Activated B cell treated with CpG ODN at 0.5 μM for 24 hours (primary cell): ENCODE results near the gene ANP32B. TPM values are rescaled to one million over a fixed set of nuclear protein-coding genes. Genes with fewer than 3 reads are reported as not detected.
"Not testable (repeated sequence)": the region's sequence is repeated elsewhere in the genome, so short reads cannot be mapped to it uniquely, and the experiment has no call there.

ENCODE experiments used
- ATAC-seq: fragments of 200-7000 bp; cut with Tn5 transposase; one replicate; pipeline ENCODE4 v1.10.0; 2021; ENCODE audit warnings: low read depth, mild to moderate bottlenecking, moderate library complexity
- CTCF ChIA-PET: fragments of 350-600 bp; sonication (Branson Sonifier 250); formaldehyde crosslinking; loops from one replicate; lab custom pipeline; 2021; ENCODE audit warnings: antibody characterized with exemption; lab: Charles Lee
- POLR2A ChIA-PET: fragments of 350-600 bp; sonication (Branson Sonifier 250); formaldehyde crosslinking; loops from one replicate; lab custom pipeline; 2021; ENCODE audit warnings: antibody characterized with exemption; lab: Charles Lee
- DNase-seq: peaks from one replicate; pipeline ENCODE4 v3.0.0; 2022
- H3K27ac Mint-ChIP-seq: one replicate; pipeline ENCODE4 v1.8.0; 2020; ENCODE audit warnings: mixed read lengths
- H3K27me3 Mint-ChIP-seq: one replicate; pipeline ENCODE4 v1.8.0; 2021; ENCODE audit warnings: mixed read lengths
- H3K36me3 Mint-ChIP-seq: one replicate; pipeline ENCODE4 v1.8.0; 2021; ENCODE audit warnings: low read depth, mixed read lengths
- H3K4me1 Mint-ChIP-seq: one replicate; pipeline ENCODE4 v1.8.0; 2021; ENCODE audit warnings: mixed read lengths
- H3K4me3 Mint-ChIP-seq: one replicate; pipeline ENCODE4 v1.8.0; 2020; ENCODE audit warnings: mild to moderate bottlenecking, mixed read lengths
- H3K9me3 Mint-ChIP-seq: one replicate; pipeline ENCODE4 v1.8.0; 2020; ENCODE audit warnings: mixed read lengths
- CTCF ChIP-seq: fragments of 200-600 bp; IDR thresholded peaks from one replicate; pipeline ENCODE4 v1.8.0; 2022; ENCODE audit warnings: antibody characterized with exemption, mild to moderate bottlenecking
- intact Hi-C: fragments of 100-400 bp; cut with micrococcal nuclease; formaldehyde crosslinking; loops from one replicate; pipeline ENCODE4 v1.15.1; 2024
- total RNA-seq: library from RNA; stranded (reverse); gene quantifications from 2 replicates; pipeline ENCODE4 v1.2.3, GENCODE V29; 2022

Gene ANP32B
- total RNA-seq, 1 donor from 2014 or later: 162 TPM

GRCh38 chr9:97990259-97990658 lies 7.1 kb downstream of the ANP32B start:
- no peaks in the 10 kb centered on the region for H3K27me3 Mint-ChIP-seq
- ChIA-PET CTCF (interaction anchor here (1.8 kb wide), 1 partner anchor 67 kb away, joined by 5 read pairs; no protein-coding TSS in a partner anchor), POLR2A (interaction anchor here (1.1 to 1.2 kb wide), 2 partner anchors 67 to 267 kb away, joined by 3 to 4 read pairs; no protein-coding TSS in a partner anchor)
- intact Hi-C loops: no loop called here
- ATAC-seq: no peak
- no peak overlapping the region for H3K4me3 Mint-ChIP-seq
- peak overlapping the region; percentile 71 for H3K27ac Mint-ChIP-seq
- DNase-seq: no peak
- no peak for TF ChIP-seq CTCF
- H3K36me3 Mint-ChIP-seq: peaks cover 12% of the 10 kb centered on the region
- H3K9me3 Mint-ChIP-seq: no peaks in the 10 kb centered on the region
- peaks cover 96% of the 10 kb centered on the region for H3K4me1 Mint-ChIP-seq

GRCh38 chr9:97991818-97992217 lies 8.7 kb downstream of the ANP32B start:
- no peaks in the 10 kb centered on the region for H3K27me3 Mint-ChIP-seq
- no peak for ATAC-seq
- TF ChIP-seq CTCF: no peak
- ChIA-PET CTCF (no interaction called here), POLR2A (interaction anchor here (0.6 kb wide), 1 partner anchor 50 kb away, joined by 3 read pairs; no protein-coding TSS in a partner anchor)
- H3K4me3 Mint-ChIP-seq: no peak overlapping the region
- no peaks in the 10 kb centered on the region for H3K9me3 Mint-ChIP-seq
- peaks cover 82% of the 10 kb centered on the region for H3K4me1 Mint-ChIP-seq
- no peak for DNase-seq
- H3K36me3 Mint-ChIP-seq: peaks cover 25% of the 10 kb centered on the region
- intact Hi-C loops: loop anchor here (1.0 to 2.0 kb wide), 2 partner anchors 9 to 19 kb away; partner anchors contain the start of gene ANP32B
- H3K27ac Mint-ChIP-seq: peak overlapping the region; percentile 54

- DNase-seq (no peak), ATAC-seq (no peak)
- POLR2A ChIA-PET: interaction anchor here (0.6 to 1.1 kb wide), 2 partner anchors 9 to 50 kb away, joined by 3 to 4 read pairs; partner anchors contain the start of gene ANP32B
- CTCF ChIA-PET: no interaction called here
- no peak overlapping the region for H3K4me3 Mint-ChIP-seq
- H3K9me3 Mint-ChIP-seq: no peaks in the 10 kb centered on the region
- H3K36me3 Mint-ChIP-seq: peaks cover 29% of the 10 kb centered on the region
- peak overlapping the region; percentile 54 for H3K27ac Mint-ChIP-seq
- H3K4me1 Mint-ChIP-seq: peaks cover 78% of the 10 kb centered on the region
- no peaks in the 10 kb centered on the region for H3K27me3 Mint-ChIP-seq
- intact Hi-C loops: loop anchor here (1.0 to 2.0 kb wide), 2 partner anchors 9 to 19 kb away; partner anchors contain the start of gene ANP32B
- no peak for TF ChIP-seq CTCF
Measured at GRCh38 chr9:97992219-97992618, 9.1 kb downstream of the ANP32B start.

GRCh38 chr9:97993000-97993399 lies 9.9 kb downstream of the ANP32B start:
- DNase-seq: no peak
- ChIA-PET CTCF (no interaction called here), POLR2A (interaction anchor here (1.1 kb wide), 1 partner anchor 10 kb away, joined by 4 read pairs; the partner anchor contains the start of gene ANP32B)
- Mint-ChIP-seq H3K4me1 (peaks cover 70% of the 10 kb centered on the region), H3K36me3 (peaks cover 33% of the 10 kb centered on the region), H3K27me3 (no peaks in the 10 kb centered on the region), H3K27ac (peak overlapping the region; percentile 63), H3K9me3 (no peaks in the 10 kb centered on the region), H3K4me3 (peak overlapping the region; percentile 24)
- peak; percentile 73 for ATAC-seq
- TF ChIP-seq CTCF: no peak
- intact Hi-C loops: loop anchor here (1.0 to 2.0 kb wide), 2 partner anchors 10 to 18 kb away; partner anchors contain the start of gene ANP32B

GRCh38 chr9:97994703-97995102 lies 11.6 kb downstream of the ANP32B start:
- POLR2A ChIA-PET: no interaction called here
- CTCF ChIA-PET: no interaction called here
- no peak for TF ChIP-seq CTCF
- intact Hi-C loops: no loop called here
- no peaks in the 10 kb centered on the region for H3K27me3 Mint-ChIP-seq
- peaks cover 47% of the 10 kb centered on the region for H3K36me3 Mint-ChIP-seq
- no peak for DNase-seq
- H3K9me3 Mint-ChIP-seq: no peaks in the 10 kb centered on the region
- ATAC-seq: no peak
- H3K4me3 Mint-ChIP-seq: no peak overlapping the region
- H3K4me1 Mint-ChIP-seq: peaks cover 55% of the 10 kb centered on the region
- no peak overlapping the region for H3K27ac Mint-ChIP-seq

- ATAC-seq, H3K4me3 Mint-ChIP-seq, DNase-seq, H3K27ac Mint-ChIP-seq, intact Hi-C loops, H3K9me3 Mint-ChIP-seq, H3K27me3 Mint-ChIP-seq: not testable (repeated sequence)
- CTCF ChIA-PET: interaction anchor here (1.8 kb wide), 1 partner anchor 38 kb away, joined by 7 read pairs; no protein-coding TSS in a partner anchor
- peaks cover 65% of the 10 kb centered on the region for H3K36me3 Mint-ChIP-seq
- POLR2A ChIA-PET: interaction anchor here (1.4 kb wide), 1 partner anchor 74 kb away, joined by 3 read pairs; the partner anchor contains the start of gene TRMO
- peaks cover 36% of the 10 kb centered on the region for H3K4me1 Mint-ChIP-seq
Measured at GRCh38 chr9:97996676-97997075, 13.5 kb downstream of the ANP32B start.
